HG03139 (cell line): ENCODE data around the gene PLA2G2C.

Experiments used
- ATAC-seq: cut with Tn5 transposase; IDR thresholded peaks from one replicate; pipeline ENCODE4 v1.9.1; 2021; ENCODE audit not compliant: unreplicated experiment

Gene PLA2G2C

DNA sequence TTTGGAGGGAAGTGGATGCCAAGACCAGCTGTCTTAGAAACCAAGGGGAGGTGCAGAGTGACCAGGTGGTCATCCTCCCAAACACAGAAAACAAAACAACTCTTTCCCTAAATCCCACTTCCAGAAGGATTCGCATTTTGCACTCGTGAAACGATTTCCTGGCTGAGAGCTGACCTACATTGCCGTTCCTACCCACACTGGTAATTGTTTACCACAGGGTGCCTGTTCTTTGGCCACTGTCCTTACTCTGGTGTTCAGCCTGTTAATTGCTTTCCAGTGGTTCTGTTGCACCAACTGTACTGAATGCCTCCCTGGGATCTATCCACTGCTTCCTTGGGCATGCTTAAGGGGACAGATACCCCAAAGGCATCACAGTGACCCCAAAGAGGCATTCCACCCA lies 23.2 kb upstream of the PLA2G2C start:
- ATAC-seq: no peak

DNA sequence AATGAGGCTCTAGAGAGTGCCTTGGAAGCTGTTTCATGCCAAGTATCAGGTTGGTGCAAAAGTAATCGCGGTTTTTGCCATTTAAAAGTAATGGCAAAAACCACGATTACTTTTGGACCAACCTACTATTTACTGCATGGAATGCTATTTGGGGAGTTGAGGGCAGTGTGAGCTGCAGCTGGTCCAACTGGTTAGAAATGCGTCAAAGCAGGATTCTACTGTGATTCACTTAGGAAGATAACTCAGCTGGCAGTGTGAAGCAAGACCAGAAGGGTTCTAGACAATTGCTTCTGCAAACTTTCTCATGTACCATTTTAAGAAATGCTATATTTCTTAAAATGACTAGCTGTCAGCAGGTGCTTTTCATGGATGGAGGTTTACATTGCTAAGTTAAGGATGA lies 21.2 kb upstream of the PLA2G2C start:
- no peak for ATAC-seq

DNA sequence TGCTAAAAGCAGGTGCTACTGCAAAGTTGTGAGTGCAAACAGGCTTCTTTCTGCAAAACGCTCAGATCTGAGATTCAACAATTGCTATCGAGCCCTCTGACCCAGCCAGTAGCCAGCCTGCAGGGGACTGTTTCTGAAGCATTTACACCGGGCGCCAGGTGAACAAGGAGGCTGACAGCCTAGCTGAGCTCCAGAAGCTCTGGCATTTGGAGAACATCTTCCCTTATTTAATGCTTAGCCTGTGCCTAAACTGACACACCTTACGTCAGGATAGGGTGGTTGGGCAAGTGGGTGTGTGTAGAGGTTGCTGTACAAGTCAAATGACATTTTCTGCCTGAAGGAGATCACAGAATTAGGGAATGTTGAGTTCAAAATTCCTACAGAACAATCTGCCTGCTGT lies 15.8 kb upstream of the PLA2G2C start:
- no peak for ATAC-seq

DNA sequence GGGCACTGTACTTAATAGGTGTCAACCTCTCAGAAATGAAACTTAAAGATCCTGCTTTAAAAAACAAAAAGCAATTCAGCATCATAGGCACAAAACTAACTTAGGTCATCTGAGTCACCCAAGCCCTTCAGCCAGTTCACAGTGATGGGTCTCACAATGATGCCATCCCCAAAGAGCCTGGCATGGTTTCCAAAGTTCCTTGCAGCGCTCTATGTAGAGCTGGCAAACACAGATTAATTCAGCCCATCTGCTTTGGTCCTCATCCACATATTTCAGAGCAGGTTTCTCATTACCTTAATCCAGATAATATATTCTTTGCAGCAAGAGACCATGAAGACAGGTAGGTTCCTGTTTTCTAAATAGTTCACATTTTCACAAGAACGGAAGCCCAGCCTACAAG lies 14.6 kb upstream of the PLA2G2C start:
- ATAC-seq: no peak

DNA sequence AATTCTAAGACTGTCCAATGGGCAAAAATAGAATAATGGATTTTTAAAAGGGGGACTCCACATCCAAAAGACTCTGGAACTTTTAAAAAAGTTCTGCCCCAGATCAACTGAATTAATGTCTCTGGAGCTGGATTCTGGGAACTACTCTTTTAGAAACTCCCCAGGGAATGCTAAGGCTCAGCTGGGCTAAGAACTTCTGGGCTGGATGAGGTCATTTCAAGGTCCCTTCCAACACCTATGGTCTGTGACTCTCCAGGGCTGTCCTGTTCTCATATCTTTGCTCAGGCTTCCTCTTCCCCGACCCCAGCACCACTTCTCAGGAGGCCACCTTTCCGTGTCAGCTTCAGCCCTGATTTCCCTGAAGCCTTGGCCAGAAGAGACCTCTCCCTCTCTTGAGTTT lies 13.5 kb upstream of the PLA2G2C start:
- ATAC-seq: no peak

DNA sequence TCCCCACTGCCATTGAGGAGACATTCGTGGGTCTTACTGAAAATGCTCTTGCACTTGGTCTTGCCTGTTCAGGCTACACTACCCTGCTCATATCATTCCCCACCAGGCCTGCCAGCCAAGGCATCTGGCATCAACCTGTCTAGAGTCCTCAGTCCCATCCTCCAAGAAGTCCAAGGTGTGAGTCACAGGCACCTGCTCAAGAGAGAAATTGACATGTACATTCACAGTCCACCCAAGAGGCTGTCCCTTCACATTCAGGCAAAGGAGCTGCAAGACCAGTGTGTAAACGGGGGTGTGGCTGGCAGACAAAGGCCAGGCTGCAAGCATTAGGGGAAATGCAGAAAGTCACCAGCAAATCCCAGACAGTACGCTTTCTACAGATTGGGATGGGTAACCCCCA lies 13.1 kb upstream of the PLA2G2C start:
- no peak for ATAC-seq

DNA sequence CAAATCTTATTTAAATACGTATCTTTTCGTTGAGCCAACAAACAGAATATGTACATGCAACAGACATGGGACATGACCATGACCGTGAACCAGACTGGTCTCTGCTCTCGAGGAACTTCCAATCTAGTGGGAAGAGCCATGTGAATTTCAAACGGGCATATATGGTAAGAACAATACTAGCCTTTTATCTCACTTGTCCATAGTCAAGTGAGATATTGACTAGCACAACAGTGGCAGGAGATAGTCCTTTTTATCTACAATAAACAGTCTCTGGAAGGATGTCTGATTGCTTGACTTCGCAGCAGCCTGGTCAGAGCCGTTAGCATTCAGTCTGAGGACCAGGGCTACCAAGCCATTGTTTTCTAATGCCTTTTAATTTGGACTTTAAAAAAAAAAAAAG lies 12.6 kb upstream of the PLA2G2C start:
- ATAC-seq: no peak

DNA sequence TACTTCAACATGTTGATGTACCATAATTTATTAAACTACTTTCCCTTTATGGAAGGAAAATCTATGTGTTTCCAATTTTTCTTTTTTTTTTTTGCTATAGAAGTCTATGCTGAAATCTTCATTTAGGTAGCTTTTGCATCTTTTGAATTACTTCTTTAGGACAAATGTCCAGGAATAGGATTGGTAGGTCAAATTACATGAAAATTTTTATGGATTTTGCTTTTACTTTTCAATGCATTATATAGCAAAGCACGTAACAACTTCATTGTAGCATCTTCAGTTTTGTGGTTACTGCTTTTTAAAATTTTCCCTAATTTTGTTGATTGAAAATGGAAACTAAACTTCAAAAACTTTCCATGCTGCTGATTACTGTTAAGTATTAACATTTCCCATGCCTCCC lies 12.0 kb upstream of the PLA2G2C start:
- no peak for ATAC-seq

DNA sequence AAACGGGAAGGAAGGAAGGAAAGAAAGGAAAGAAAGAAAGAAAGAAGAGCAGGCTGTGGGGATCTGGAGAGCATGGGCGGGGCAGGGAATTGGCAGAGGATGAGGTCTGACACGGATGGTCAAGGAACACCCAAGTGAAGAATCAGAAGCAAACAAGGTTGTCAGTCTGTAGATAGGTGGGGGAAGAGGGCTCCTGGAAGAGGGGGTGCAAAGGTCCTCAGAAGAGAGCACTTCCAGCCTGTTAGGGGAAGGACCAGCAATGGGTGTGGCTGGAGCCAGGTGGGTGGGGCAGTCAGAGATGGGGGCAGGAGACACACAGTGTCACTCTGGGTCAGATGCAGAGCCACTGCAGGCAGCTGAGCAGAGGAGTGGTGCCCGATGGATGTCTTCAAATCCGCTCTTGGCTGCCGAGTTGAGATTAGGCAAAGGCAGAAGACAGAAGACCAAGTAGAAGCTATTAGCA lies 11.0 kb upstream of the PLA2G2C start:
- ATAC-seq: no peak

DNA sequence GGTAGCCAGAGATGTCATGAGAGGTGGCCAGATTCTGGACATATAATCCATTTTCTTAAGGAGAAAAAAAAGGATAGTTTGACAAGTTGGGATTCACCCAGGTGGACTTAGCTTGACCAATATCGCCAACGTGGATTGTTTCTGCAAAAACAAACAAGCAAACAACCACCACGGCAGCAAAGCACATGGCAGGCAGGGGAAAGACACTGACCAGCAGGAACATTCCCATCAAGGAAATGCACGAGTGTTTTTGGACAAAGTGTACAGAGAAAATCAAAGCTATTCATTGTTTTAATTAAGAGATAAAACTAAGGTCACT lies 9.1 kb upstream of the PLA2G2C start:
- ATAC-seq: no peak

DNA sequence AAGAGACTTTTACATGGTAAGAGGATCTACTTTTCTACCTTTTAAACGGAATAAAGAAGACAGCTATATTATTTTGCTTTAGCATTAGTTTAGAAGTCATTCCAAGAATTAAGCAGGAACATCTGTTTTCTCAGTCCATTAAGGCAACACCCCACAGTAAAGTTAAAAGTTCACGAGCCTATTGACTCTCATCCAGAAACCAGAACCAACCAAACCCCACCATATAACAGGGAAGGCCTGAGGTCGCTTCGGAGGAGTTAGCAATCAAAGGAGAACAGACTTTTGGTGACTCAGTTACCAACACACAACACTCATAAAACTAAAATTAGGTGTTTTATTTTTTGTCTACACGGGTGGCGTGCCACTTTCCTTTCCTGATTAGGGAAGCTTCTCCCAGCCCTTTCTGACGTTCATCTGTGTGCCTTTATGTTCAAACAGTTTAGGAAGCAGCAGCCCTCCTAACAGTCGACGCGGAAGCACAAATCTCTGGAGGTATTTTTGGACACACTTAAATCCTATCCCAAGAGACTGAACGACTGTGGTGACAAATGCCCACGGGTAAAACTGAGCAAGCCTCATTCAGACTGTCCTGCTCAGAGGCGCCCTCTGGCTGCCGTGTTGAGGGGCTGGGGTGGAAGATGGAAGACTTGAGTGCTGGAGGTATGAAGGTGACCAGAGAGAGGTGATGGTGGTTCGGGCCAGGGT lies 8.6 kb upstream of the PLA2G2C start:
- no peak for ATAC-seq

DNA sequence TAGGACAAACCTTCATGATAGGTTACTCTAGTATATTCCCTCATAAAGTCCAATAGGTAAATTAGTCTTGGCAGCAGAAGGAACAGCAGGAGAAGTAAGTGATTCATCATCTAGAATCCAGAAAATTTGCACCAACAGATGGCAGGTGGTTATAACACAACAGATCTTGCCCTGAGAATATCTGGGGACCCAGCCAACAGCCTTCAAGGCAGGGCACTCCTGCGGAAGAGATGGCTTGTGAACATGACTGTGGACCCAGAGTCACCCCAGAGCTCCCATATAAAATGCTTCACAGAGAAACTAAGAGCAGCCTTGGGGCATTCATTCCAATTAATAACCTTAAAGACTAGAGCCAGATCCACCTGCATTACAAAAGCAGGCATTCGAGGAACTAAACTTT lies 7.9 kb upstream of the PLA2G2C start:
- no peak for ATAC-seq

DNA sequence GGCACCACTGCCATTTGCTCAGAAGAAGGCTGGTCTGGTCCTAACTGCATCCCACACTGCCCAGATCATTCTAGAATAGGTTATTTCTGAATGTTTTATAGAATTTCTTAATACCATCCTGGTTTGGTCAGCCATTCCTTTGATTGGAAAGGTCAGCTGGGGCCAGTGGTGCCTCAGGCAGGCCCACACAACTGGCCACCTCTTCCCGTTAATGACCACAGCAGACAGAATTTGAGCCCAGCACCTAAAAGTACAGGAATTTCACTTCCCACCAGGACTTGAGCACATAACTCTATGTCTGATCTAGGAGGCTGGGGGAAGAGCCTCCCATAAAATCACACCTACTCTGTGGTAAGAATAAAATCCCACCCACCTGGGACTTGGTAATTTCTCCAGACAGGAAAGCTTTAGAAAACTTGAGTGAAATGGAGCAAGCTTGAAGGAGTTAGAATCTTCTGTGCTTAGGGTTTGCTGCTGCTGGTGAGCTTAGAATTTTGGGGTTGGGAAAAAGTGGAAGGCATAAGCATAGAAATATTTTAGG lies 6.6 kb upstream of the PLA2G2C start:
- ATAC-seq: no peak

DNA sequence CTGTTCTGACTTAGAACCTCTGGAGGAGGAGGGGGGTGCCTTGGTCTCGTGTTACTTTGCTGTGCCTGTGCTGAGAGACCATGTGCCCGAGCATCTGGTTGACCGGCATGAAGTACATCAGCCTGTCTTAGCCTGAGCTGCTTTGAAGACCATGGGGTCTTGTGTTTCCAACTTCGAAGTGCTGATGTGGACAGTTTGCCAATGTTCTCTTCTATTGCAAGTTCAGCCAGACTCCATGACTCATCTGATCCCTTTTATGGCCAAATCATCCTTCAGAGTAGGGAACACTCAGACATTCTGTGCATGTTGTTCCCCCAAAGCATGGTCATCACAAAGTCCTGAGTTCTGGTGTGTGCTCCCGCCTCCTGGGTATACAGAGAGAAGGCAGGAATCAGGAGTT lies 6.0 kb upstream of the PLA2G2C start:
- no peak for ATAC-seq

DNA sequence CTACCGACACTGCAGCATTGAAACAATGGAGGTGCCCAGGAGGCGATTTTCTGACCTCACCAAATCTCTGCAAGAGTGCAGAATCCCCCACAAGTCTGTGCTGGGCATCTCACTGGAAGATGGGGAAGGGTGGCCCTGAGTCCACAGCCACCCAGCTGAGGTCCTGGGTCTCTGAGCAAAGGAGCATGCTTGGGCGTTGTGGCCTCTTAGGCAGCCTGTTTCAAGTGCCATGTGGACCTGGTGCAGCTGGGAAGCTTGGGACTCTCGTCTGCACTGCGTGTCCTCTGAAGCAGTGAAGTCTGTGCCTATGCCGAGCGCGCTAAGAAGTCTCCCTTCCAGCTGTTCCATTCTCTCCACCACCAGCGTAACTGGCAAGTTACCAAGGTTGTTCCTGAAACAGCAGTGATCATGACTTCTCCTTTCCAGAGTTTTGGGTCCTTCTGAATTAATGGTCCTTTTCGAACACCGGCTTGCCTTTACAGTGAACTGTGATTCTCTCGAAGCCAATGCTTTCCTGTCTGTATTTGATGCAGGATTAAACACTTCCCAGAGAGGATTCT lies 5.0 kb upstream of the PLA2G2C start:
- ATAC-seq: no peak

DNA sequence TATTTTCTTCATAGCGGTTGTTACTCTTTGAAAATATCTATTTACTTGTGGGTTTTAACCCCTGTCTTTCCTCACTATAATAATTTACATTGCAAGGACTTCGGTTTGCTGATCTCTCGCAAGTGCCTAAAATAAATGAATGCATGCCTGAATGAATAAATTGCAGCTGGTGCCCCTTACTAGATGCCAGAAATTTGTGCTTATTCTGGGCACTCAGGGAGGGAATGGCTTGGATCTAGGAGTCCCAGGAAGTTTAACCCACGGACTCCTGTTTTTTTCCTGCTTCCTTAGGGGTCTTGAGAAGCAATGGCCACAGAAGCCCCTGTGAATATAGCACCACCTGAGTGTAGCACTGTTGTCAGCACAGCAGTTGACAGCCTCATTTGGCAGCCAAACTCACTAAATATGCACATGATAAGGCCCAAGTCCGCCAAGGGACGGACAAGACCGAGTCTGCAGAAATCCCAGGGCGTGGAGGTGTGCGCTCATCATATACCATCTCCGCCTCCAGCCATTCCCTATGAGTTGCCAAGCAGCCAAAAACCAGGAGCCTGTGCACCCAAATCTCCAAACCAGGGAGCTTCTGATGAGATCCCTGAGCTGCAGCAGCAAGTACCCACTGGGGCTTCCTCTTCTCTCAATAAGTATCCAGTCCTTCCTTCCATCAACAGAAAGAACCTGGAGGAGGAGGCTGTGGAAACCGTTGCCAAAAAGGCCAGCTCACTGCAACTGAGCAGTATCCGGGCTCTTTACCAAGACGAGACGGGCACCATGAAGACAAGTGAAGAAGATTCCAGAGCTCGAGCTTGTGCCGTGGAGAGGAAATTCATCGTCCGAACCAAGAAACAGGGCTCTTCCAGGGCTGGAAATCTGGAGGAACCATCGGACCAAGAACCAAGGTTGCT lies 4.2 kb upstream of the PLA2G2C start:
- no peak for ATAC-seq

DNA sequence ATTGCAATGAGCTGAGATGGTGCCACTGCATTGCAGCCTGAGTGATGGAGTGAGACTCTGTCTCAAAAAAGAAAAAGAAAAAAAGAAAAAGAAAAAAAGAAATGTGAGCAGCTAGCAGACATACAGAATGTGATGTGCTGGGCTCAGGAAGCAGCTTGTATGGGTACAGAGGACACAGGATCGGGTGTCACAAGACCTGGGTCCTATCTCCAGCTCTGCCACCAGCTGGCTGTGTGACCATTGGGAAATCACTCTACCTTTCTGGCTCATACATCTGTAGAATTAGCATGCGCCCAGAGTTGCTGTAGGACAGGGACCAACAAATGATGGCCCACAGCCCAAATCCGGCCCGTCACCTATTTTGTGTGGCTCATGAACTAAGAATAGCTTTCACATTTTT lies 3.3 kb upstream of the PLA2G2C start:
- ATAC-seq: no peak

DNA sequence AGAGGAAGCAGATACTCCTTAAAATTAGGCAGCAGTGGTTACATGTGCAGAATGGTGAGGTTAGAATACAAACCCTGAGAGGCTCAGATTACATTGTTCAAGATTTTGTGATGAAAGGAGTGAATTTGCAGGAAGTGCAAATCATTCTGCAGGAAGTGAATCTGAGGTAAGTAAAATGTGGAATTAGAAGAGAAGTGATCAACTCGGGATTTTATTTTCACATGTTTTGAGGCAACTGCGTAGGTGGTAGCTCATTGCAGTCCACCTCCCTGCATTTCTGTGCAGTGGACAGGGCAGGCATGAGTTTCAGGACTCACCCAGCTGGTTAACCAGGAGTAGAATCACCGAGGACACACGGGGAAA lies 2.1 kb upstream of the PLA2G2C start:
- ATAC-seq: no peak

DNA sequence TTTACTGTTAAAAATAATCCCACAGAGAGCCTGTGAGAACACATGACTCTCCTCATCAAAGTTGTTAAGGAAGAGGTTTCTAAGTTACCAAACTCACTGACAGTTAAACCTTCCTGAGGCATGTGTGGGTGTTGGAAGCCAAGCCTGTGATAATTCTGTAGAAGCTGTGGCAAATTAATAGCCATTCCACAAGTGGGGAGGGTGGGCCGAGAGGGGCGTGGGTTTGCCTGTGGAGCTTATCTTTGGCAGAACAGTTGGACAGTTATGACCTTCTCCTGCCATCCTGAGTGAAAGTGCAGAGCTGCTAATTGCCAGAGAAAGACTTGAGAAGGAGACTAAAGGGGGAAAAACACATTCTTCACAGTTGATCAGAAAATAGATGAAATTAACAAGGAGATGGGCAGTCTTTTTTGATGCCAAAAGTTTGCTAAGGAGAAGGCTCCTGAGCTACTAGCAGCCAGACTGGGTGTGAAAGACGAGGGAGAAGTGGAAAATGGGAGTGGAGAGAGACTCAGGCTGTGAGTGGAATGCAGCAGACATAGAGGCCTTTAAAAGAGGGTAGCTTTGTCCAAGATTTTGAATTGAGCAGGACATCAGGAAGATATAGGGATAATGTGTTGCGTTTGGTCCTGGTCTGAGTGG lies 1.6 kb upstream of the PLA2G2C start:
- ATAC-seq: no peak

DNA sequence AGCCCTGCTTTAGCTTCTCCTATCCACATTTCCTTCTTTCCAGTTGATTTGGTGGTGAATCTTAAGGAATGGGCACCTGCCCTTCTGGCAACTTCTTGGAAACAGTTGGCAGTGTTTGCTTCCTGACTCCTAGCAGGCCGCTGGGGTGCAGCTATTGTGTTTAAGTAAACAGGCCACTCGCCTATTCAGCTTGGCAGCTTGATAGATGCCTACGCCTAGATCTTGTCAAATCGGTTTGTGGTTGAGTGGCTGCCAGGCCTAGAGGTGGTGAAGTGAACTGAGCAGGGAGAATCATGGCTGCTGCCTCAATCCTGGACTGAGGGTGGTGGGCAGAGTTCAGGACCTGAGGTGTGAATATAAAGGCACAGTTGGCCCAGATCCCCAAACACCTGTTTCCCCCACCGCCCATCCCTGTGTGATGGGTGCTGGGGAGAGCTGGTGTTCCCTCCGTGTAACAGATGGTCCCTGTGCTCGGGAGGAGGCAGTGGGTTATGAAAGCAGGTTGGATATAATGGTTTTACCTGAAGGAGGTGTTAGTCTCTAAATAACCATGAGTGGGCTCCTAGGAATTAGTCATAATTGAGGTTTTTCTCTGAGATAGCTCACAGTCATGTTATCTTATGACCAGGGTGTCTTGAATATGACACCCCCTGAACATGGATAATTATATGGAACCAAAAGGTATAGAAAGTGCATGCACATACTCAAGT lies 940 bp upstream of the PLA2G2C start:
- ATAC-seq: no peak
